ENCODE data around the gene REXO4.
A peak's percentile ranks its signal among the peaks of the same experiment; 100 is the strongest.

- TF ChIP-seq POLR2AphosphoS5 (IDR thresholded peaks at IDR 0.05; ENCODE audit: low read depth, low read length) (no peak), CTCF (IDR thresholded peaks at IDR 0.05; ENCODE audit: control extremely low read depth in 1 of 3, insufficient read depth in 1 of 3, low read depth in 1 of 3, low read length in 3 of 3) (peak in 2 of 3 experiments; percentile 90; a peak in 3 of 4 replicates), CEBPB (IDR thresholded peaks at IDR 0.05; ENCODE audit: low read depth, low read length) (no peak), EP300 (IDR thresholded peaks at IDR 0.05; ENCODE audit: borderline replicate concordance in 1 of 2, low read depth in 2 of 2, low read length in 2 of 2) (no peak), TEAD4 (IDR thresholded peaks at IDR 0.05; ENCODE audit: low read depth, low read length) (no peak), BCL11A (IDR thresholded peaks at IDR 0.05; ENCODE audit: low read depth in 2 of 2, low read length in 2 of 2) (no peak), ZNF274 (IDR thresholded peaks at IDR 0.05; ENCODE audit: borderline replicate concordance, extremely low read depth, low read length) (no peak), RBBP5 (IDR thresholded peaks at IDR 0.05; ENCODE audit: borderline replicate concordance, low read depth, low read length) (no peak), FOSL1 (IDR thresholded peaks at IDR 0.05; ENCODE audit: insufficient read depth, low read depth, low read length) (0 out of 2 replicates have a peak, but pooled peaks have one; percentile 50)
Measured at GRCh38 chr9:133403766-133404453, 13.9 kb downstream of the REXO4 start.

Measured in H1 (cell line).